Esophagus muscularis mucosa (tissue), 4 donors: ENCODE results near the gene ATL1.

Experiments used
- EP300 ChIP-seq: sonication (generic); formaldehyde crosslinking; IDR thresholded peaks from one replicate; pipeline ENCODE4 v1.6.1; 2017; ENCODE audit warnings: antibody characterized with exemption
- POLR2A ChIP-seq: fragments of 450-650 bp; IDR thresholded peaks from one replicate; pipeline ENCODE4 v1.6.1; 2017; ENCODE audit warnings: antibody characterized with exemption, moderate library complexity, mild to moderate bottlenecking, low read depth
- POLR2AphosphoS5 ChIP-seq, 2 donors: sonication (generic); formaldehyde crosslinking; IDR thresholded peaks; one replicate each; pipeline ENCODE4 v1.6.1; 2017; ENCODE audit warnings: antibody characterized with exemption in 2 of 2
- TF ChIP-seq, protein P1 (sequence below), 3 experiments: fragments of 200-600 bp in 2 of 3; fragments of 450-650 bp in 1 of 3; sonication (generic) in 2 of 3; IDR thresholded peaks; one replicate each; pipeline ENCODE4 v1.5.1; 2017 to 2019; ENCODE audit warnings: antibody characterized with exemption in 3 of 3, mild to moderate bottlenecking in 2 of 3, moderate library complexity in 1 of 3

- TF ChIP-seq, protein P1, sequence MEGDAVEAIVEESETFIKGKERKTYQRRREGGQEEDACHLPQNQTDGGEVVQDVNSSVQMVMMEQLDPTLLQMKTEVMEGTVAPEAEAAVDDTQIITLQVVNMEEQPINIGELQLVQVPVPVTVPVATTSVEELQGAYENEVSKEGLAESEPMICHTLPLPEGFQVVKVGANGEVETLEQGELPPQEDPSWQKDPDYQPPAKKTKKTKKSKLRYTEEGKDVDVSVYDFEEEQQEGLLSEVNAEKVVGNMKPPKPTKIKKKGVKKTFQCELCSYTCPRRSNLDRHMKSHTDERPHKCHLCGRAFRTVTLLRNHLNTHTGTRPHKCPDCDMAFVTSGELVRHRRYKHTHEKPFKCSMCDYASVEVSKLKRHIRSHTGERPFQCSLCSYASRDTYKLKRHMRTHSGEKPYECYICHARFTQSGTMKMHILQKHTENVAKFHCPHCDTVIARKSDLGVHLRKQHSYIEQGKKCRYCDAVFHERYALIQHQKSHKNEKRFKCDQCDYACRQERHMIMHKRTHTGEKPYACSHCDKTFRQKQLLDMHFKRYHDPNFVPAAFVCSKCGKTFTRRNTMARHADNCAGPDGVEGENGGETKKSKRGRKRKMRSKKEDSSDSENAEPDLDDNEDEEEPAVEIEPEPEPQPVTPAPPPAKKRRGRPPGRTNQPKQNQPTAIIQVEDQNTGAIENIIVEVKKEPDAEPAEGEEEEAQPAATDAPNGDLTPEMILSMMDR (IDR thresholded peaks at IDR 0.05) = no peak
- TF ChIP-seq POLR2A = no peak
- TF ChIP-seq POLR2AphosphoS5 (IDR thresholded peaks at IDR 0.05) = no peak
- no peak for TF ChIP-seq EP300
Observed at GRCh38 chr14:50622978-50623377, 63.0 kb downstream of the ATL1 start.
